GM18505 (cell line): Measurements from ENCODE around the gene ATP6V0D1.

ENCODE experiments used
- ATAC-seq: cut with Tn5 transposase; IDR thresholded peaks from one replicate; pipeline ENCODE4 v1.9.1; 2021; ENCODE audit not compliant: unreplicated experiment
- POLR2A ChIP-seq: IDR thresholded peaks from 4 replicates; pipeline ENCODE4 v1.6.1; 2011; ENCODE audit warnings: borderline replicate concordance; ENCODE audit not compliant: insufficient read depth, insufficient read length; ENCODE audit errors: extremely low read depth

The ATP6V0D1 gene

DNA sequence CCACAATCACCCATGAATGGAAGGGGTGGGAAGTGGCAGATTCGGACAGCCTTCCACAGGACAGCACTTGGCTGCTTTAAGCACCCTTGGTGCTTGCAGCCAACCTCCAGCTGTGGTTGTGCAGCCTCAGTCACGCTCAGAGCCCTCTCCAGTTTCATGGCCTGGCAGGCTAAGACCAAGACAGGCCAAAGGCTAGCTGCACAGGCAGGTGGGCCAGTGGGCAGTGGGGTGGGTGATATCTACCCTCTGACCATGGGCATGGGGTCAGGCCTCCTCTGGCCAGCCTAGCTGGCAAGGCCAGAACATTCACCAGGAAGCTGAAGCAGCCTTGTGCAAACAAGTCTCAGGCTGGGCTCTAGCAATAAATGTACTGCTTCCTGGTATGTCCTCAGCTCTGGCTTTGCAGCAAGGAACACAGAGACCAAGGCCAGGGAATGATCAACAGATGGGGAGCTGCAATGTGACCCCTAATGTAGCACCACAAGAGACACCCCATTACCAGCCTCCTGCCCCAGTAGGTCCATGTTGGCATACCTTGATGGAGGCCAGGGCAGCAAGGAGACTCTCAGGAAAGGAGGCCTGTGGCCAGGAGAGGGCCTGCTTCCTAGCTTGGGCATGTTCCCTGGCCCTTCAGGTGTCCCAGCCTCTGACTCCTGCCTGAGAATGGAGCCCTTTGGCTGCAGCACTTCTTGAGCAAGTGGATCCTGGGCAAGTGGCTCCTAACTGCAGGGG is 29.1 kb downstream of the ATP6V0D1 start:
- ATAC-seq: no peak
- TF ChIP-seq POLR2A: no peak

DNA sequence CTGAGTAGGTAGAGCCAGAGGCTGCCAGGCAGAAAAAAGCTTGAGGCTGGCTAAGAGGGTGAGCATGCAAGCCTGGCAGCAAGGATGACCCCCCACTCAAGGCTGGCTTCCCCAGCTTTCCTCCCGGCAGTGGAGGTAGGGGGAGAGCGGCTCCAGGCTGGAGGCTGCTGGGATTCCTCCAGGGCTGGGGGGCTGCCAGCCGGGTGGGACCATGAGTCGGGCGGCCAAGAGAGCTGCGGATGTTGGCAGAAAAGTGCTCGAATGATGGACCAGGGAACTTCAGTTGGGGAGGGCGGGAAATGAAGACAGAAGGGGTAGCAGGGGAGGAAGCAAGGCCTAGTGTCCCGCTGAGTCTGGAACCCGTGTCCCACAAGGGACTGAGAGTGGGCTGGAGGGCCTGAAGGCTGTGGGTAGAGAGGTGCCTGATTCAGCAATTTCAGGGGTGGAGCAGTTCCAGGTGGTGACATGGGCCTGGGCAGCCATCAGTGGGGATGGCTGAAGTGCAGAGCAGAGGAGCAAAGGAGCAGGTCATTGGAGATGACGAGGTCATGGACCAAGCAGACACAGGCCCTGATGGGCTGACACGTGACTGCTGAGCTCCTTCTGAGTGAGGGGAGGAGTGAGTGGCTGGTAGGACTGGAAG is 29.8 kb downstream of the ATP6V0D1 start:
- no peak for ATAC-seq
- no peak for TF ChIP-seq POLR2A

DNA sequence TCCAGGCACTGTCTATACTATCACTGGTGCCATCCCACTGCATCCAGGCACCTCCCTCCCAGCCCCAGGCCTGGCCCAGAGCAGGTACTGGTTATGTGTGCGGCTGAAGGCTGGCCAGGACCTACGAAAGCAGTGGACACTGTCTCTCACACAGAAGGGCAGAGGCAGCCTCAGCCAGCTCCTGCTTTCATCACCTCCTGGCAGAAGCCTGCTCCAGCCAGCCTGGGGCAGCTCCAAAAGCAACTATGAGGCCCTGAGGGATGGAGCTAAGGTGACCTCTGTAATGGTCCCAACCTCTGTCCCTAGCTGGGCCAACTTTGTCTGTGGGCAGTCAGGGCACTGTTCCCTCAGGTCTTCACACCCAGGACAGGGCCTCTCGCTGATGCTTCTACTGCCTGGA is 31.2 kb downstream of the ATP6V0D1 start:
- no peak for TF ChIP-seq POLR2A
- ATAC-seq: no peak

DNA sequence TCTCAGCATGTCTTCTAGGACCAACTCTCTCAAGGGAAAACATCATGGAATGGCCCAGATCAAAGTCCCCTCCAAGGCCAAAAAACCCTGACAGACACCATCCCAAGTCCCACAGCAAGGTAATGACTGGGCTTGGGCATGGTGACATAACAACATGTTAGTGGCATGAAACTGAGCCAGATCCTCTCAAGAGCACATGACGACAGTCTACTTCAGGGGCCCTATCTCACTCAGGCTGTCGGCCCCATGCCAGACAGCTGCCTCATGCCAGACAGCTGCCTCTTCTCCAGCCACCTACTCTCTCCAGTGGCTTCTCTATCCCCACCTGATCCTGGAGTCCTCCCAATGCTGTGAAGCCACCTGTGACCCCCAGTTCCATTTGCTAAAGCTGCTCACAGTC is 31.6 kb downstream of the ATP6V0D1 start:
- no peak for TF ChIP-seq POLR2A
- no peak for ATAC-seq

DNA sequence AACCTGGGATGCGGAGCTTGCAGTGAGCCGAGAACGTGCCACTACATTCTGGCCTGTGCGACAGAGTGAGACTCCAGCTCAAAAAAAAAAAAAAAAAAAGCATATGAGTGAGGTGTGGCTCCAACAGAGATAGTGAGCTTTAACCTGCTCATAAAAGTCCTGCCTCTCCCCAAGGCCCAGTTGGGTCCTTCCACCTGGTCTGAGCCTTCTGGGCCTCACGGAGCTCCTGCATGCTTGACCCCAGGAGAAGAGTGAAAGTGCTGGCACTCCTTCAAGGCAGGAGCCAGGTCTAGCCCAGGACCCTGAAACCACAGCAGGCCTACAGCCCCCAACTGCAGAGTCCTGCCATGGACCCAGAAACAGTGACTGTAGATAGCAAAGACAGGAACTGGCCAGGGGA is 32.4 kb downstream of the ATP6V0D1 start:
- no peak for ATAC-seq
- no peak for TF ChIP-seq POLR2A

DNA sequence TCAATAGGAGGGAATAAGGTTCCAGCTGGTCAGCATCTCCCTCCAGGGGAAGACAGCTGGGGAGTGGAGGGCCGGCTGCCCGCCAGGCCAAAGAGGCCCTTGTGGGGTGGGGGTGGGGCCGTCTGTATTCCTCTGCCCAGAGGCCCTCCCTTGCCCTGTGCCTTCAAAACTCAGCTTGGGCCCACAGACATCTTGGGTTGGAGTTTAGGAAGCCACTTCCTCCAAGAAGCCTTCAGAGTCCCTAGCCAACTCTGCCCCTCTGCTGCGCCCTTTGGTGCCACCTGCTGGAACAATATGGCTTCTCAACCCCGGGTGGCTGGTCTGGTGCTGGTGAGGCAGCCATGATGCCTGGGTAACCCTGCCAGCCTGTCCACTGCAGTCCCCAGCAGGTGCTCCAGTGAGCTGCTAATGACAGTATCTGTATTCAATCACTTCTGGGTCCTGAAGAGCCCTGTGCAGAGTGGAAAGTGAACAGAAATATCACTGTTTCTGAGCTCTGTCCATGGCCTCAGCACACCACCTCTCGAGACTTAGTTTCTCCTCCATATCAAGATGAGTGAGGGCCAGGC is 33.4 kb downstream of the ATP6V0D1 start:
- ATAC-seq: no peak
- TF ChIP-seq POLR2A: no peak

DNA sequence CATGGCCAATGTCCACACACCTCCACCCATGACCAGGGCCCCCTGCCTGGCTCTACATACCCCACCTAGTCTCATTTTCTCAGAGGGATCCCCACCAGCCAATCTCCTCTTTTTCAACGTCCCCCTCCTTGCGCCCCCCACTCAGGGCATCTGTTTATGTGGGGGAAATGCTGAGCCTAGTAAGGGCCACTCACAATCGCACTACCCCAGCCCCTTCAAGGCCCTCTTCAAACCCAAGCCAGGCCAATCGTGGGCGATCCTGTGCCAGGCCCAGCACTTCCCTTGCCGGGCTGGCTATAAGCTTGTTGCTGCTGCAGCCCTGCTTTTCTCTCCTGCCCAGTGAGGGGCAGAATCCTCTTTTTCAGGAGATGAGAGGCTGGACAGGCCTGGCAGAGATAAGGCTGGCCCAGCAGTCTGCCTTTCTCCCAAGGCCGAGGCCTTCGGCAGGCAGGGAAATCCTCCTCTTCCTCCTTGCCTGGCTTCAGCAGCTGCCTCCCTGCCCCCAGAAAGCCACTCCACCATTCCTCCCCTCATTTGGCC is 33.9 kb downstream of the ATP6V0D1 start:
- ATAC-seq: no peak

DNA sequence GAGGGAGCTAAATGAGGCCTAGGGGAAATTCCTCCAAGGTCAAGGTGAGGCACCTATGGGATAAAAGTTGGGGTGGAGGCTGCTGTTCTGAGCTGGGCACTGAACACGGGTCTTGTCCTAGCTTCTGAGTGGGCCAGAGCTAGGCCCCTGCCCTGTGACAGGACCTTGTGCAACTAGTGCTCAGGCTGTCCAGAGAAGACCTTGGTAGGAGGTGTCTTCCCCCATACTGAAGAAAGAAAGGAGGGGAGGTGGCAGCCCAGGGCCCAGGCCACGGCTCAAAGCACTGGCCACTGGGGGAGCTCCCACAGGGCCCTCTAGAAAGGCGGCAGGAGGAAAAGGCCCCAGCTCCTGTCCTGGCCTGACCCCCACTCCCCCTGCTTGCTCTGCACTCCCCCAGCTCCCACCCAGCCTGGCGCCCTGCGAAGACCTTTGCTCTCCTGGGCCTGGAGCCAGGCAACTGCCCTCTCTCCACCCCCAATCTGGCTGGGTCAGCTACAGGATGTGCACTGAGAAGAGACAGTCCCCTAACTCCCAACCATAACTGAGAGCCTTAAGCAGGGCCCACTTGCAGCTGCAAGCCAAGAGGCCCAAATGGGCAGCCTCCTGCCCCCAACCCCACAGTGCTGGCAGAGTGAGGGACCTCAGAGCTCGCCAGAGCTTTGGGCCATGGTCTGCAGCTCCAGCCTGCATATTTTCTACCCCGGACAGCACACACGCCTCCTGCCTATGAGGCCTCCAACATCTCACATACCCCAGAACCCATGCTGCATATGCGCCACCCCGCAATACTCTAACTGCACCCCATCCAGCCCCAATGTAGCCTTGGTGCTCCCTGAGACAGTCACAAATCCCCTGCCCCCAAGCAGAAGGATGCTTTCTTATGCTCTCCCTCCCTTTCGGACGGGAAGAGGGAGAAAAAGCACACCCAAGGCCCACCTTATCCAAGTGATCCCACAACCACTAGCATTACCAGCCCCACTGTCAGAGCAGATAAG is 34.7 kb downstream of the ATP6V0D1 start:
- TF ChIP-seq POLR2A: no peak
- ATAC-seq: no peak

More for the DNA sequence above, 33.9 kb downstream of the ATP6V0D1 start:
- TF ChIP-seq POLR2A: no peak

DNA sequence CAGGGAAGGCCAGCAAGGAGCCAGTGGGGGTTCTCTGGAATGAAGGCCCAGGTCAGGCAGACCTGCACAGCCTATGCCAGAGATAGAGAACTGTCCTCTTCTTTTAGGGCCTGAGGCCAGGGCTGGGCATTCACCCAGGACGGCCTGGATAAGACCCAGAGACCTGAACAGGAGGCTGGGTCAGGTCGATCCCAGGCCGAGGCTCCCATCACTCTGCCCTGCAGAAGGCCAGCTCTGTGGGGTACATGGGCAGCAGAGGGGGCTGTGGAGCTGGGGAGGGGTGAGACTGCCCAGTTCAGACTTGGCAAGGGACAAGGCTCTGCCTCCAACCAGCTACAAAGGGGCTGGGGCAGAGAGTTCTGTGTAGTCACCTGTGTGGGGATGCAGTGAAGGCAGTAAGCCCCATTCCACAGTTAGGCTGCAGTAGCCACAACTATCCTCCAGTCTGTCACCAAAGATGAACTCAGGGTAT is 35.5 kb downstream of the ATP6V0D1 start:
- no peak for ATAC-seq
- TF ChIP-seq POLR2A: no peak

DNA sequence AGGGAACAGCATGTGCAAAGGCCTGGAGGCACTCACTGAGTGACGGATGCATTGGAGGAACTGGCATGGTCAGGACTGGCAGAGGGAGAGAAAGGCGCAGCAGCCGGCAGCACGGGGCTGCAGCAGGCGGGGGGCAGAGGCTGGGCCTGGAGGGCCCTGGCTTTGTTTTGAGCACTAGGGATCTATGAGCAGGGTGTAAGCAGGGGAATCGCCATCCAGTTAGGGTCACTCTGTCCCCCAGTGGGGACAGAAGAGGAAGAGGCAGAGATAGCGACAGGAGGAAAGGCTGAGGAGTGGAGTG is 35.9 kb downstream of the ATP6V0D1 start:
- no peak for ATAC-seq
- no peak for TF ChIP-seq POLR2A

DNA sequence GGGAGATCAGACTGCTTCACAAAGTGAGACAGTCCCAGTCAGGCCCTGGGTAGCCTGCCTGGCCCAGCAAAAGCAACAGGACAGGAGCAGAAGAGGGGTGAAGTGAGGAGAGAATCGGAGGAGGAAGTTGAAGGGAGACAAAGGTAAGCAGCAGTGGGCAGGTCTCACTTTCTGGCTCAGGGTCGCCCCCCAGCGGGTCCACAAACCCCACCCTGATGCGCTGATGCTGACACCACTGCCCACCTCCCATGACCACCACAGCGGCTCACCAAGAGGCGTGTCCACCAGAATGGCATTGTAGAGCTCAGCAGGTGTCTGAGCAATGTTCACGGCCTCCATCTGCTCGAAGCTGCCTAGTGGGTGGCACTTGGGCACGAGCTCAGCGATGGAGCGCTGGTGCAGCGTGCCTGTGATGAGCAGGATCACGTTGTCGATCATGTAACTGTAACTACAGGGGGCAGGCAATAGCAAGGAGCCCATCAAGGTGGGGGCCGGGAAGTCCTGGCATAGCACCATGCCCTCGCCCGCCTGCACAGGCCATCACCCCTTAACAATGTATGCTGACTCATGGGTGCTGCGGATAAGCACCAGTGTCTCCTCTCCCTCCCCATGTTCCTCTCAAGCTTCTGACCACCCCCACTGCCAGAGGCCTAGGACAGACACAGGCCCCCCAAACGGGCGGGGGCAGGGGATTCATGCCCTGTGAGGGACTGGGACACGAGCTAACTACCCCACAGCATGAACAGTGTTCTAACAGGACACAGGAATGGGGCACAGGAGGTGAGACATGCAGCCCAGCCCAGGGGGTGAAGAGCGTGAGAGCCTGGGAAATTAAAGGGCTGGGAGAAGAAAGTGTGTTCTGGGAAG is 36.5 kb downstream of the ATP6V0D1 start:
- no peak for ATAC-seq
- no peak for TF ChIP-seq POLR2A

DNA sequence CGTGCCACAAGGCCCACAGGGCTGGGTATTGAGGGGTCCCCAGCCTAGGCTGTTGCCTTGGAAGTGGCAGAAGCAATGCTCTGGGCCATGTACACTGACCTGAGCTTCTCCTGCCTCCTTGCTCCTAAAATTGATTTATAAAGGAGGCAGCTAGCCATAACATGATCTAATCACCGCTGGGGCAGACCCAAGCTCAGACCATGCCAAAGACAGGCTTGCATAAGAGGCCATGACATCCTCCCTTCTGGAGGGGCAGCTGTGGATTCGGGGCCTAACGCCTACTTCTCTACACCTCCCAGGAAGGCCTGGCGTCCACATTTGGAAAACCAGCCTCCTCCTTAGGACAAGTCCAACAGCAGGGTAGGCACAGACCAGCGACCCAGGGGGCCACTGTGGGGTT is 37.7 kb downstream of the ATP6V0D1 start:
- TF ChIP-seq POLR2A: no peak
- ATAC-seq: no peak
